GM19238 (cell line): Measurements from ENCODE around the gene MAMDC4.

Source experiments
- DNase-seq: peaks from one replicate; pipeline ENCODE4 v3.0.0; 2011; ENCODE audit warnings: low spot score; ENCODE audit not compliant: insufficient read length

Gene MAMDC4

DNA sequence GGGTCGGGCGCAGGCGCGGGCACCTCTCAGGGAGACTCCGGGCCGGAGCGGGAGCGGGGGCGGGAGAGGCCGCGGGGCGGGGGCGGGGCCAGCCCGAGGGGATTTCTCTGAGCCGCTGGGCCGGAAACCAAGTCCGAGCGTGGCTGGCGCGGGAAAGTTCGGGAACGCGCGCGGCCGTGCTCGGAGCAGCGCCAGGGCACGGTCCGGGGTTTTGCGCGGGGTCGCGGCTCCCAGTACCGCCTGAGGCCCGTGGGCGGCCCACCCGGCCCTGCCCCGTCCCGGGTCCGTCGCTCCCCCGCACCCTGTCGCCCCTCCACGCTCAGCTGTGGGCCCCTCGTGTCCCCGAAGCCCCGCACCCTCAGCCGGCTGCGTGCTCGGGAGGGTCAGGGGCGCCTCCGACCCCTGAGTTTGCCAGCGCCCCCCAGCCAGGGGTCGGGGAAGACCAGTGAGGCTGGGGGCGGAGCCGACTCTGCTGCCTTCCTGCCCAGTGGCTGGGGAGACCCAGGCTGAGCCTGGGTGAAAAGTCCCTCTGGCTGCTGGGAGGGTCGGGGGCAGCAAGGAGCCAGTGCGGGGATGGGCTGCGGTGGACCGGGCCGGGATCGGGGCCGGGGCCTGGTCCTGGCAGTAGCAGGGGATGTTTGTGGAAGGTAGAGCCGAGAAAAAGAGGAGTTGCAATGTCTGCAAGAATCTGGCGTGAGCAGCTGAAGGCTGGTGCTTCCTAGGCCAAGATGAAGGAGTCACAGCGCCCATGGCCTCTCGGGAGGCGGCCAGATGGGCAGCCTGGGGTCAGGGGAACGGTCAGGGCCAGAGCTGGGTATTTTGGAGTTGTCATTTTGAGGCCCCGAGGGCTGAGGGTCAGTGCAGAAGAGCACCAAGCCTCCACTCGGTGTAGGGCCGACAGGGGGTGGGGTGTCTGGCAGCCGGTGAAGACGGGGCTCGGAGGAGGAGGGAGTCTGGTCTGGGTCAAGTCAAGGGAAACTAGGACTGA lies 34.8 kb downstream of the MAMDC4 start:
- peak; percentile 85 for DNase-seq

DNA sequence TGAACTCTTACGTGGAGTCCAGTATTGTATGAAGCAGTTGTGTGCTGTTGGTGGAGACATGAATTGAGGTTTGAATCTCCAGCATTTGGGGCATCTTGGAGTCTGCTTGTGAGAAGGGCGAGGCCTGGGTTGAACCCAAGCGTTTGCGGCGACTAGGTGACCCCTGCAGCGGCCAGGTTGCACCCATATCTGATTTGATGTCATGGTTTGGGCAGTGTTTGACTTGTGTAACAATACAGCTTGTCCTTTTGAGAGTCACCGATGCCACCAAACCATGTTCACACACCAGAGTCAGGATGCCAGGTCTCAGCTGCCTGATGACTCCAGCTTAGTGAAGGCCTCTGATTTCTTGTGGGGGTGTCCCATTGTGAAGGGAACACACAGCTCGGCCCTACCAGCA lies 36.3 kb downstream of the MAMDC4 start:
- DNase-seq: no peak

DNA sequence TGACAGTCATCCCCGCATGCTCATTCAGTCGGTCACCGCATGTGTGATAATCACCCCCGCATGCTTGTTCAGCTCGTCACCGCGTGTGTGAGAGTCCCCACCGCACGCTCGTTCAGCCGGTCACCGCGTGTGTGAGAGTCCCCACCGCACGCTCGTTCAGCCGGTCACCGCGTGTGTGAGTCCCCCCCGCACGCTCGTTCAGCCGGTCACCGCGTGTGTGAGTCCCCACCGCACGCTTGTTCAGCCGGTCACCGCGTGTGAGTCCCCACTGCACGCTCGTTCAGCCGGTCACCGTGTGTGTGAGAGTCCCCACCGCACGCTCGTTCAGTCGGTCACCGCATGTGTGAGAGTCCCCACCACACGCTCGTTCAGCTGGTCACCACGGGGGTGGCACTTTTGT lies 37.7 kb downstream of the MAMDC4 start:
- no peak for DNase-seq

DNA sequence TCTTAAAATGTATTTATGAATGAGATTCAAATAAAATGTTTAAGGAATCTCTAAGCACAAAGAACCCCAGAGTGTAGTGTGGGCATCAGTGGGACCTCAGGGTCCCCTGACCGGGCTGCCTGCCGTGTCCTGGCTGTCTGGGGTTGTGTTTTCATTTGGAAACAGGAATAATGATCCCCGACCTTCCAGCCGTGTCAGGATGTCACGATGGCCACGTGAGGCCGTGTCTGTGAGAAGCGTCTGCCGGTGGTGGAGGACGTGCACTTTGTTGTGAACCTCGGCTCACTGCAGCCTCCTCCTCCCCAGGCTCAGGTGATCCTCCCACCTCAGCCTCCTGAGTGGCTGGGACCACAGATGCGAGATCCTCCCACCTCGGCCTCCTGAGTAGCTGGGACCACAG lies 38.5 kb downstream of the MAMDC4 start:
- DNase-seq: no peak

DNA sequence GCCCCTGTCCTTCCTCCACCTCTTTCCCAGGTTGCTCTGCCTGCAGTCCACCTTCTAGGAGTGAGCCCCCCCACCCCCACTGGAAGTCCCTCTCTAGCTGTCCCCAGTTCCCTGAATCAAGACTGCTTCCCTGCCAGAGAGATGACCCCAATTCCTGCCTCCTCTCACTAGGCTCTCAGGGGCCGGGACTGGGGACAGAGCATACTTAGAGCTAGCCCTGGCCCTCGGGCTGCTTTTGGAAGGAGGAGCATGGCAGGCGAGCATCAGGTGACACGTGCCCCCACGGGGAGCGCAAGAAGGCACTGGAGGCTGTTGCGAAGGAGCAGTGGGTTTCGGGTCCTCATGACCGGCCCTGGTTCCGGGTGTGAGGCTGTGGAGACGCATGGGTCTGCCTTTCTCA lies 43.9 kb downstream of the MAMDC4 start:
- no peak for DNase-seq

DNA sequence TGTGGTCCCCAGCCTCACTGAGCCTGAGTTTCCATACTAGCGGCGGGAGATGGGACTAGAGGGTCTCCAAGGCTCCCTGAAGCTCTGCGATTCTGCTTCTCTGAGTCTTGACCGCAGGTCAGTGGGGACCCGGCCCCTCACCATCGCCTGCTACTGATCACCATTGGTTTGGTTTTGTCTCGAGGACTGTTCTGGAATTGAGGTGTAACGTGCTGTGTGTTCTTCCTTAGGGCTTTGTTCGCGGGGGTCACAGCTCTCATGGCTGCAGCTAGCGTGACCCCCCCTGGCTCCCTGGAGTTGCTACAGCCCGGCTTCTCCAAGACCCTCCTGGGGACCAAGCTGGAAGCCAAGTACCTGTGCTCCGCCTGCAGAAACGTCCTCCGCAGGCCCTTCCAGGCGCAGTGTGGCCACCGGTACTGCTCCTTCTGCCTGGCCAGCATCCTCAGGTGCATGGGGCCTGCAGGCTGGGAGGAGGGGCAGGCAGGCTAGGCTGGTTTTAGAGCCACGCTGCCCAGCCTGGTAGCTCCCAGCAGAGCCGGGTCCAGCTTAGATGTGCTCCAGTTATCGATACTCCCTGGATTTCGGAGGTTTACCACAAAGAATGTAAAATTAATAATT lies 46.4 kb downstream of the MAMDC4 start:
- no peak for DNase-seq

DNA sequence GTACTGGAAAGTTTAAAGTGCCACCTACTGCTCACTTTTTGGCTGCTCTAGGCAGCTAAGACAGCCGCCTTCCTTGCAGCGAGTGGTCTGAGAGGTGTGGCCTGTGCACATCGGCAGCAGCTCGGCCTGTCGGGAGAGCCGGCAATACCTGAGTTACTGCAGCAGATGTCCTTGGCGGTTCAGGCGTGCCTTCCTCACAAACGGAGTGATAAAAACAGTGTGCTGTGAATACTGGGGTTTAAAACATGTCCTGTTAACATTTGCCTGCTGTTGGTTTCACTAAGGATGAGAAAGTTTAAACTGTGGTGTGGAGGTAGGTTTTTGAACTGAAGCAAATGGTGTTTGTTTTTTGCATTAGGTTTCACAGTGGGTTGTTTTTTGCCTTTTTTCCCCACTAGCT lies 47.0 kb downstream of the MAMDC4 start:
- DNase-seq: peak; percentile 39

DNA sequence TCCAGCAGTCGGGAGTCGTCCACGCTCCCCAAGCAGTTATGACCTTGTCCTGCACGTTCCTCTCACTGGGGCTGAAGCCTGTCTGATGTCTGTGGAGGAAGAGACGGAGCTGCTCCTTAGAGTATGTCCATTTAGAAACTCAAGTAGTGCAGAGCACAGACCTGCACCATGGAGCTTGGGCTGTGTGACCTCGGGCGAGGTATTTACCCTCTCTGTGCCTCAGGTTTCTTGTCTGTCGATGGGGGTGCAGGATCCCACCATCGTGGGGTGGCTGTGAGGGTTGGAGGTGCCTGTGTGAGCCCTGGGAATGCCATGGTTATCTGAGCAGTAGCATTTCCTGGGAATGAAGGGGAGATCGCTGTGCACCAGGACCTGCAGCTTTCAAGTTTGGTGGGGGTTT lies 48.4 kb downstream of the MAMDC4 start:
- DNase-seq: no peak

DNA sequence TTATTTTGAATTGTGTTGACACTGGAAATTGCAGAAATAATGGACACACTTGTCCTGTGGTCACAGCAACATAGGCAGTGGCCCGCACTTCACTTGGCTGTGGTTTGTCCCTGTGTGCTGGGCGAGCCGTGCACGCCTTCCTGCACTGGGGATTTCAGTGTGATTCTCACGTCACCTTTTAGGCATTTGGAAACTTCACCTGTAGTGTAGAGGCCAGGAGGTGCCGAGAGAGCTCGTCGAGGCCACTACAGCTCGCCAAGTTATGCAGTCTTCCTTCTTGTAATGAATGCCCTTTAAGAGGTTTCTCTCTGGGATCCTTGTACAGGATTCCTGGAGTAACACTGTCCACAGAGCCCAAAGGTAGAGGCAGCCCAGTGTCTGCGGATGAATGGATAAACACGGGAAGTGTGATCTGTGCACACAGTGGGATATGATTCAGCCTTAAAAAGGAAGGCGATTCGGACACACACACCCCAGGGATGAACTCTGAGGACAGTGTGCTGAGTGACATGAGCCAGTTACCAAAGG lies 48.9 kb downstream of the MAMDC4 start:
- DNase-seq: no peak

DNA sequence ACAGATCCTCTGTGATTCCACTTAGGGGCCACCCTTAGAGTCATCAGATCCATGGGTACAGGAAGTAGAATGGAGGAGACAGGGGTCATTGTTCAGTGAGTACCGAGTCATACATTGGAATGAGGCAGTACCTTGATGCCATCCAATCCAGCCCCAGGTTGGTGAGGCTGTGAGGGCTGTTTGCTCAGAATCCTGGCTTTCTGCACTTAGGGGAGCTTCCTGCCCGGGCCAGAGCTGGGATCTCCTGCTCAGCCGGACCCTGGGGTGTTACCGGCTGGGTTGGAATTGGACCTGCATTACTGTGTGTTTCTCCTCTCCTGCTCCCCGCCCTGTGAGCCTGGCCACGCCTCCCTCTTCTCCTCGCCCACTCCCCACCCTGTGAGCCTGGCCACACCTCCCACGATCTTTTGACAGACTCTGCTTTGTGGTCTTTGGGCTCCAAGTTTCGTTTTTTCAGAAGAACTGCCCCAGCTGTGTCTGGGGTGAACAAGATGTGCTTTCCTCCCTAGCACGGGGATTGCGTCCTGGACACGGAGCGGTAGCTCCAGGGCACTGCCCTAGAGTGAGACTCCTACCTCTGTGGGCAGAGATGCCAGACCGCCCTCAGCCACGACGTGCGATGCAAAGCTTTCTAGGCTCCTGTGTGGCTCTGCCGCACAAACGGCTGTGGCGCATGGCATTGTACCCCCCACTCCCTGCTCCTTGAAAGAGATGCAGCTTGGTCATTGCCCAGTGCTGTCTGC lies 49.5 kb downstream of the MAMDC4 start:
- peak; percentile 74 for DNase-seq

DNA sequence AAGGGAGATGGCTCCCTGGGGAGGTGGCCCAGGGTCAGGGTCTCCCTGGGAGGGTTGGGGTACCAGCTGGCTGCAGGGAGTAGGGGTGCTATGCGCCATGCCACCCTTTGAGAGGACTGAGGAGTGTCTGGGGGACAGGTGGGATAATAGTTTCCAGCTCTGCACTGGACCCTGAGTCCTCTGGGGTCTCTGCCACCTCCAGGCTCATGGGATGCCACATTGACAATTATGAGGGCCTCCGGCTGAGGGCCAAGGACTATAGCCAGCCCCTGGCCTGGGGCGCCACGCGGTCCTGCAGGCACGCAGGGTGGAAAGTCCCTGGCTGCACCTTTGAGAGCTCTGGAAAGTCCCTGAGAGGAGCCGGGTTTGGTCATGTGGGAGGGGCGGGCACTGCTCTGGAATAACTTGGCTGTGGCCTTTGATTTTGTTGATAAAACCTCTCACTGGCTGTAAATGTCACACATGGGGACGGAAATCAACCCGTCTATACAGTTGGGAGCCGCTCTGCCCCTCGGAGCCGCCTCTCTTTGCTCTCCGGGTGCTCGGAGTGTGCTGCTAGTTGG lies 50.2 kb downstream of the MAMDC4 start:
- DNase-seq: peak; percentile 89

DNA sequence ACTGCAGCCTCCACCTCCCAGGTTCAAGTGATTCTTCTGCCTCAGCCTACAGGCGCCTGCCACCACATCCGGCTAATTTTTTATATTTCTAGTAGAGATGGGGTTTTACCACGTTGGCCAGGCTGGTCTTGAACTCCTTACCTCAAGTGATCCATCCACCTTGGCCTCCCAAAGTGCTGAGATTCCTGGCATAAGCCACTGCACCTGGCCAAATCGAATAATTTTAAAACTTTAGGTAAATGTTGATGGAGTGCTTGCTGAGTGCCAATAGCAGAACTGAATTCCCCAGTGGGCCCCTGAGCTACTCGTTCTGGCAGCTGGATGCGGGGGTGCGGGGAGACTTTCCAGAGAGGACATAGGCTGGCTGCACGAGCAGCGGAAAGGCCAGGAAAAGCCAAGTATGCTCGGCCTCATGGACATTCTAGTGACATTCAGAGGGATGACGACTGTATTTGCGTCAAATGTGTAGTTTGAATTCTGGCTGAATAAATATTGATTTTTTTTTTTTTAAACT lies 51.0 kb downstream of the MAMDC4 start:
- DNase-seq: no peak

DNA sequence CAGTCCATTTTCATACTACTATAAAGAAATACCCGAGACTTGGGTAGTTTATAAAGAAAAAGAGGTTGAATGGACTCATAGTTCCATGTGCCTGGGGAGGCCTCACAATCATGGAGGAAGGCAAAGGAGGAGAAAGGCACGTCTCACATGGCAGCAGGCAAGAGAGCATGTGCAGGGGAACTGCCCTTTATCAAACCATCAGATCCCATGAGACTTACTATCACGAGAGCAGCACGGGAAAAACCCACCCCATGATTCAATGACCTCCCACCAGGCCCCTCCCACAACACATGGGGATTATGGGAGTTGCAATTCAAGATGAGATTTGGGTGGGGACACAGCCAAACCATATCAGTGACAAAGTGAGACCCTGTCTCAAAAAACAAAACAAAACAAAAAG lies 54.1 kb downstream of the MAMDC4 start:
- no peak for DNase-seq

DNA sequence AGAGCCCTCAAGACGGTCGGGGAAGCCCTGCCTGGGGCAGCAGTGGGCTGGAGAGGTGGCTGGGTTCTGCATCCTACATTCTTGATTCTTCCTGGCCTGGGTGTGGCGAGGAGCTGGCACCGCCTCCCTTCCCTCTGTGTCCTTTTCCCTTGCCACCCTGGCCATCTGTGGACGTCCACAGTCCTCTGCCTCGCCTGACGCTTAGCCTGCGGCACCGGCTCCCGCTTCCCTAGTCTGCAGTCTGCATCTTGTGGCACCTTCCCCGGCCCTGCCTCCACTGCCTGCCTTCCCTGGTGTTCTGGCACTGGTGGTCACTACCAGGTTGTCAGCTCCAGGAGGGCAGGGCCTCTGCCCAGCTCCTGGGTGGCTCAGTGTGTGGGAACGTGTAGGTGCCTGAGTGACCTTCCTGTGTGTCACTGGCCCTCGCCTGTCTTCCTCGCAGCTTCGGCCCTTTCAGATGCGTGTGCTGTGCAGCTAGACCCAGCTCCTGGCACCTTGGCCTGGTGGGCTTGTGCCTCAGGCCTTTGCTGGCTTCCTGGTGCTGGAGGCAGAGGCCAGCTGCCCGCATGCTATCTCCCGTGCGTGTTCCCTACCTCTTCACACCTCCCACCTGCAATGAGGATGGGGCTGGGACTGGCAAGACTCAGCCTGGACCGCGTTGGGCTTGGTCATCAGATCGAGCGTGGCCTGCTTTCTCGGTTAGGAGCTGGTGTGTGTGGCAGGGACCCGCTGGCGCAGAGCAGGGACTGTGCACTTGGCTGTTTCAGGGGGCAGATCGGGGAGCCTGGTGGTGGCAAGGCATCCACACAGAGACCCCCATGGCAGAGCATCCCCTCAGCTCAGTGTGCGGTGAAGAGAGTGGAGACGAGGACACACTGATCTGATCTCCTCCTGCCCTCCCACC lies 55.1 kb downstream of the MAMDC4 start:
- DNase-seq: no peak
